Measurements from ENCODE around the gene STARD5.

DNA sequence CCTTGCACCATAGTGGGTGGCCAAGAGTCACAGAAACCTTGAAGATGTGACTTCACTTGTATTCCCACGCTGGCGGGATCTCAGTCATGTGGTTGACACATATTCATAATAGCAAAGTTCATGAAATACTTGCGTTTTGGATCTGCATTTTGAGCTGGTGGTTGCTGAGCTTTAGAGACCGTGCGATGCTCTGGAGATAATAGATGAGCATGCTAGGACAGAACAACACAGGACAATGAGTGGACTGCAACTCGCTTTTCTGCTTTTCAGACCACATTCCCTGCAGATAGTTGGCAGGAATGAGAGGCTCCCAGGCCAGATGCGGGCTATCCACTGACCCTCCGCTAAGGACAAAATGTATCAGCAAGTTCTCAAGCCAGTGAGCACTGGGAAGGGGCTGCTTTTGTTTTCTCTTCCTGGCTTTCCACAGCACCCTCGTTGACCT, 13.8 kb upstream of the STARD5 start:
- TF ChIP-seq, protein P1, sequence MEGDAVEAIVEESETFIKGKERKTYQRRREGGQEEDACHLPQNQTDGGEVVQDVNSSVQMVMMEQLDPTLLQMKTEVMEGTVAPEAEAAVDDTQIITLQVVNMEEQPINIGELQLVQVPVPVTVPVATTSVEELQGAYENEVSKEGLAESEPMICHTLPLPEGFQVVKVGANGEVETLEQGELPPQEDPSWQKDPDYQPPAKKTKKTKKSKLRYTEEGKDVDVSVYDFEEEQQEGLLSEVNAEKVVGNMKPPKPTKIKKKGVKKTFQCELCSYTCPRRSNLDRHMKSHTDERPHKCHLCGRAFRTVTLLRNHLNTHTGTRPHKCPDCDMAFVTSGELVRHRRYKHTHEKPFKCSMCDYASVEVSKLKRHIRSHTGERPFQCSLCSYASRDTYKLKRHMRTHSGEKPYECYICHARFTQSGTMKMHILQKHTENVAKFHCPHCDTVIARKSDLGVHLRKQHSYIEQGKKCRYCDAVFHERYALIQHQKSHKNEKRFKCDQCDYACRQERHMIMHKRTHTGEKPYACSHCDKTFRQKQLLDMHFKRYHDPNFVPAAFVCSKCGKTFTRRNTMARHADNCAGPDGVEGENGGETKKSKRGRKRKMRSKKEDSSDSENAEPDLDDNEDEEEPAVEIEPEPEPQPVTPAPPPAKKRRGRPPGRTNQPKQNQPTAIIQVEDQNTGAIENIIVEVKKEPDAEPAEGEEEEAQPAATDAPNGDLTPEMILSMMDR (IDR thresholded peaks at IDR 0.05), result no peak
- no peak for TF ChIP-seq EZH2 (IDR thresholded peaks at IDR 0.05; ENCODE audit: borderline replicate concordance, insufficient read depth, low read depth, low read length, poor library complexity, severe bottlenecking)

All from B cell (primary cell).